Measurements from ENCODE around the gene LARP1B.
"Not testable (repeated sequence)": the region's sequence is repeated elsewhere in the genome, so short reads cannot be mapped to it uniquely, and the experiment has no call there.

LARP1B gene

DNA sequence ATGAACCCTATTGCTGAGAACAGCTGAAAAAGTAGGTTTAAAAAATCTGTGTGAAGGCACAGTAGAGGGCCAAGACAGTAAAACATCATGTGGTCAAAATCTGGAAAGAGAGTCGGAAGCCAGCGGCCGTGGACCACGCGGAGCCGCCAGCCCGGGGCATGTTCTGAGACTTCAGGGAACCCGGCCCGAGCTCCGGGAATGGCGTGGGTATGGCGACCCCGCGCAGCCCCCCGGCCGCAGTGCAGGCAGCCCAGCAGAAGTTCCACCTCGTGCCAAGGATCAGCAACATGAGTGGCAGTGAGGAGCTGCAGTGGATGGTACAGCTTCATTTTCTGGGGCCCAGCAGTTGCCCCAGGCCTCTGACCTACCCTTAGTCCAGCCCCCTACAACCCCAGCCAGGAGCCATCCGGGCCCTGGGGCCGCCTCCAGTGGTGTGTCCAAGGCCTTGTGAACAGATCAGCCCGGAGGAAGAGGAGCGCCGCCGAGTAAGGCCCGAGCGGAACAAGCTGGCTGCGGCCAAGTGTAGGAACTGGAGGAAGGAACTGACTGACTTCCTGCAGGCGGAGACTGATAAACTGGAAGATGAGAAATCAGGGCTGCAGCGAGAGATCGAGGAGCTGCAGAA, 94.2 kb downstream of the LARP1B start:
- TF ChIP-seq ZFX (IDR thresholded peaks at IDR 0.05; ENCODE audit: borderline replicate concordance), result no peak
- TF ChIP-seq, protein P1, sequence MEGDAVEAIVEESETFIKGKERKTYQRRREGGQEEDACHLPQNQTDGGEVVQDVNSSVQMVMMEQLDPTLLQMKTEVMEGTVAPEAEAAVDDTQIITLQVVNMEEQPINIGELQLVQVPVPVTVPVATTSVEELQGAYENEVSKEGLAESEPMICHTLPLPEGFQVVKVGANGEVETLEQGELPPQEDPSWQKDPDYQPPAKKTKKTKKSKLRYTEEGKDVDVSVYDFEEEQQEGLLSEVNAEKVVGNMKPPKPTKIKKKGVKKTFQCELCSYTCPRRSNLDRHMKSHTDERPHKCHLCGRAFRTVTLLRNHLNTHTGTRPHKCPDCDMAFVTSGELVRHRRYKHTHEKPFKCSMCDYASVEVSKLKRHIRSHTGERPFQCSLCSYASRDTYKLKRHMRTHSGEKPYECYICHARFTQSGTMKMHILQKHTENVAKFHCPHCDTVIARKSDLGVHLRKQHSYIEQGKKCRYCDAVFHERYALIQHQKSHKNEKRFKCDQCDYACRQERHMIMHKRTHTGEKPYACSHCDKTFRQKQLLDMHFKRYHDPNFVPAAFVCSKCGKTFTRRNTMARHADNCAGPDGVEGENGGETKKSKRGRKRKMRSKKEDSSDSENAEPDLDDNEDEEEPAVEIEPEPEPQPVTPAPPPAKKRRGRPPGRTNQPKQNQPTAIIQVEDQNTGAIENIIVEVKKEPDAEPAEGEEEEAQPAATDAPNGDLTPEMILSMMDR (IDR thresholded peaks at IDR 0.05), result no peak
- no peak overlapping the region for H3K27ac ChIP-seq

DNA sequence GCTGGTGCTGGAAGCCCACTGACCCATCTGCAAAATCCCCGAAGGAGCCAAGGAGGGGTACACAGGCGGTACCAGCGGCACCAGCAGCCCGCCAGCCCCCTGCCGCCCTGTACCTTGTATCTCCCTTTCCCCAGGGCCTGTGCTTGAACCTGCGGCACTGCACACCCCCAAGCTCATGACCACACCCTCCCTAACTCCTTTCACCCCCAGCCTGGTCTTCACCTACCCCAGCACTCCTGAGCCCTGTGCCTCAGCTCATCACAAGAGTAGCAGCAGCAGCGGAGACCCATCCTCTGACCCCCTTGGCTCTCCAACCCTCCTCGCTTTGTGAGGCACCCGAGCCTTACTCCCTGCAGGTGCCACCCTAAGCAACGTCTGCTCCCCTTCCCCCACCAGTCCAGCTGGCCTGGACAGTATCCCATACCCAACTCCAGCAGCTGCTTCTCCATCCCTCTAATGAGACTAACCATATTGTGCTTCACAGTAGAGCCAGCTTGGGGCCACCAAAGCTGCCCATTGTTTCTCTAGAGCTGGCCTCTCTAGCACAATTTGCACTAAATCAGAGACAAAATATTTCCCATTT, 94.9 kb downstream of the LARP1B start:
- no peak overlapping the region for H3K27ac ChIP-seq
- TF ChIP-seq ZFX (IDR thresholded peaks at IDR 0.05; ENCODE audit: borderline replicate concordance), result no peak
- TF ChIP-seq, protein P1 (IDR thresholded peaks at IDR 0.05), result no peak

DNA sequence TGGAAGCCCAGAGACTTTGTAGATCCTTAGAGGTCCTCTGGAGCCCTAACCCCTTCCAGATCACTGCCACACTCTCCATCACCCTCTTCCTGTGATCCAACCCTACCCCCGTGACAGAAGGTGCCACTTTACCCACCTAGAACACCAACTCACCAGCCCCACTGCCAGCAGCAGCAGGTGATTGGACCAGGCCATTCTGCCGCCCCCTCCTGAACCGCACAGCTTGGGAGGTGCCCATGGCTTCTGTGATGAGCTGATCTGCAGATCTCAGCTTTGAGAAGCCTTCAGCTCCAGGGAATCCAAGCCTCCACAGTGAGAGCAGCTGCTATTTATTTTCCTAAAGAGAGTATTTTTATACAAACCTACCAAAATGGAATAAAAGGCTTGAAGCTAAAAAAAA, 95.4 kb downstream of the LARP1B start:
- H3K27ac ChIP-seq, result not testable (repeated sequence)

DNA sequence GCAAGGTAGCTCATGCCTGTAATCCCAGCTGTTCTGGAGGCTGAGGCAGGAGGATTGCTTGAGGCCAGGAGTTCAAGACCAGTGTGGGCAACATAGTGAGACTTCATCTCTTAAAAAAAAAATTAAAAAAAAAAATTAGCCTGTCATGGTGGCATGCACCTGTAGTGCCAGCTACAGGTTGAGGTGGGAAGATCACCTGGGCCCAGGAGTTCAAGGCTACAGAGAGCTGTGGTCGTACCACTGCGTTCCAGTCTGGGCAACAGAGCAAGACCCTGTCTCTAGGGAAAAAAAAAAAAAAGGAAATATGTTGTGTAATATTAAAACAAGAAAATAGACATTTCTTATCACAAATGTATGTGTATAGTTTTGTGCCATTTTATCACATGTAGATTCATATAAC, 97.8 kb downstream of the LARP1B start:
- no peak overlapping the region for H3K27ac ChIP-seq

DNA sequence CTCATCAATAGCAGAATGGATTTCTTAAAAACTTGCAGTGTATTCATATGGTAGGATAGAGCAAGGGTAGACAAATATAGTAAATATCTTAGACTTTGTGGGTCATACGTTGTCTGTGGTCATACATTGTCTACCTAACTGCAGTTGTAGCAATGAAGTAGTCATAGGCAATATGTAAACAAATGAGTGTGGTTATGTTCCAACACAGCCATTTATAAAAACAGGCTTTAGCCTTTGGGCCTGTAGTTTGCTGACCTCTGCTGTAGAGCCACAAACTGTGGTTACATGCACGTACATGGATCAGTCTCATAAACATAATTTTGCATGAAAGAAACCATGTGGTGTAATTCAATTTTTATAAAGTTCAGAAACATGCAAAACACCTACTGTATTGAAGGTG, 98.9 kb downstream of the LARP1B start:
- no peak overlapping the region for H3K27ac ChIP-seq
- TF ChIP-seq ZFX (IDR thresholded peaks at IDR 0.05; ENCODE audit: borderline replicate concordance), result no peak
- TF ChIP-seq, protein P1 (IDR thresholded peaks at IDR 0.05), result no peak

More for the DNA sequence above, 97.8 kb downstream of the LARP1B start:
- TF ChIP-seq, protein P1 (IDR thresholded peaks at IDR 0.05), result no peak
- no peak for TF ChIP-seq ZFX (IDR thresholded peaks at IDR 0.05; ENCODE audit: borderline replicate concordance)

DNA sequence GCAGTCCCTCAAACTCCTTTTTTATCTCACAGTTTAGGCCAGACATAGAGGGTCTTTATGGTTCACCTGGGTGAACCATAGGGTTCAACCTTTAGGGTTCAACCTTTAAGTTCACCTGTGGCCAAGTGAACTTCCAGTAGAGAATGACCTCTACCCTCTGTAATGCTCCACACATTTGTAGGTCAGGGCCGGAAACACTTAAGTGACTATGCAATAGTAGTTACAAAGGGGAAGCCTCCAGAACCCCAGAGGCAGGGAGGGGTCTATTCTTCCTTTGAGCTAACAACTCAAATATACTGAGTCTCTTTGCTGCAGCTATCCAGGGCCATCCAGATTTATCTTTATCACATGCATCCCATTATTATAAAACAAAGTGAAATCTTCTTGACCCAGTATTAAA, 100.0 kb downstream of the LARP1B start:
- H3K27ac ChIP-seq, result no peak overlapping the region
- no peak for TF ChIP-seq ZFX (IDR thresholded peaks at IDR 0.05; ENCODE audit: borderline replicate concordance)

DNA sequence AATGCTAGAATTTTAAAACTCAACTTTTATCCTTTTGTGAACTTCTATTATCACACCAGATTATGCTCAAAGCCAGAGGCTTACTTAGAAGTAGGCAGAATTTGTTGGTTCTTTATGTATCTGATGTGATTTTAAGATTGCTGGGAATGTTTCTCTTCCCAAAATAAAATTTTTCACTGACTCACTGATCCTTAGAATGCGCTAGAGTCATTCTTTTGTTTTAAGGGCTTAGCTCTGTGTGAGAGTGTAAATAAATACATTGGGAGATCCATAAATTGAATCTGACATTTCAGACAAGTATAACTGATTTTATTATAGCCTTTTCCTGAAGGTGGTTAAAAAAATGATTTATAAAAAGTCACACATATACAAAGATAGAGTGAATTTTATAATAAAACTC, 101.3 kb downstream of the LARP1B start:
- no peak for TF ChIP-seq ZFX (IDR thresholded peaks at IDR 0.05; ENCODE audit: borderline replicate concordance)
- TF ChIP-seq, protein P1 (IDR thresholded peaks at IDR 0.05), result no peak
- H3K27ac ChIP-seq, result no peak overlapping the region; the same call in 1 of the 2 replicates

DNA sequence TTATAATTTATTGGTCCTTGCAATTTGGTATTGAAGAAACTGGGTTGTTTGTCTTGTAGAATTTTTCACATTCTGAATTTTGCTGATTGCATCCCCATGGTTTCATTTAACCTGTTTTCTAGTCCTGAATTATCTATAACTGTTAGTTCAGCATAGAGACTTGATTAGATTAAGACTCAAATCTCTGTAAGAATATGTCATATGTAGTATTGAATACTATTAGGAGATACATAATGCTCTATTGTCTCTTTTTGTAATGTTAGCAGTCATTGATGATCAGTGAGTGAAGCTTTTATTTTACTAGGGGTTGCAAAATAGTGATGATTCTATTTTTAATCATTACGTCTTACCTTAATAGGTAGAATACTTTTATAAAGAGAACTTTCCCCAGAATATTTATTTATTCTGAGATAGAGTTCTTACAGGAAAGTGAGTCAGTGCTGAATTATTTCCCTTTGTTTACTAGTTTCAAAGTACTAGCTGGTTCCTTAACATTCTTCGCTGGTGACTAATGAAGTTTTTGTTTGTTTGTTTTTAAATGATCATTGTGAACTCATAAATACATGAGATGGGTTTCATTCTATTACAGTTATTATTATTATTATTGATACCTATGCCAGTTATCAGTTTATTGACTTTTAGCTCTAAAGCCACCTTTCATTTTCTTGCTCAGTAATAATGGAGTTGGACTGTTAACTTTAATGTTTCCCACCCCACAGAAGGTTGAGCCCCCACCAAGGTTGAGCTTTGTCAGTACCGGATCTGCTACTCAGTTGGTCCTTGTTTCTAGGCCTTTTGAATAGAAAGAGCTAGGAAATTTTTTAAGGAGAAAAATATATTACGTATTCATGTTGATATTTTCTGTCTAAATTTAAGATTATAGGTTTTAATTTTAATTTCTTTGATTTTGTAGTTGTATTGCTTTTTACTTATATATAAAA, 102.3 kb downstream of the LARP1B start:
- peak overlapping the region; percentile 37 for H3K27ac ChIP-seq
- no peak for TF ChIP-seq ZFX (IDR thresholded peaks at IDR 0.05; ENCODE audit: borderline replicate concordance)
- TF ChIP-seq, protein P1 (IDR thresholded peaks at IDR 0.05), result no peak

Data from 22Rv1 (cell line).